ENCODE results near the gene HCFC1. TPM values are rescaled to one million over a fixed set of nuclear protein-coding genes. Genes with fewer than 3 reads are reported as not detected.

Gene HCFC1
- total and polyA plus RNA-seq, 9 of the 15 experiments (the other 6 are each of a cell fraction or from before 2014, with no cell fraction given) = 2.8 to 133 (median 17.1) TPM

- Histone ChIP-seq H3K9me3 (replicated peaks; ENCODE audit: control insufficient read depth, insufficient read depth, low read depth, low read length) (no peaks in the 10 kb centered on the region), H3K9me1 (ENCODE audit: control insufficient read depth, insufficient read depth, low read length) (no peaks in the 10 kb centered on the region), H3K27ac (ENCODE audit: extremely low read depth, low read depth, low read length) (no peak overlapping the region), H3K27me3 (ENCODE audit: control insufficient read depth in 2 of 2, insufficient read depth in 2 of 2, low read length in 2 of 2) (no peaks in the 10 kb centered on the region), H3K4me3 (no peak overlapping the region), H3K9ac (ENCODE audit: insufficient read depth in 1 of 2, low read depth in 2 of 2, low read length in 2 of 2) (peak overlapping the region in 1 of 2 experiments; percentile 78; a peak in 1 of 4 replicates), H3K4me2 (ENCODE audit: insufficient read depth, low read length) (no peak overlapping the region), H2AFZ (ENCODE audit: low read depth, low read length) (no peak overlapping the region), H3K36me3 (ENCODE audit: control insufficient read depth, insufficient read depth, low read length) (peaks cover 48% of the 10 kb centered on the region), H3K79me2 (ENCODE audit: control insufficient read depth, insufficient read depth, low read length) (peaks cover 38% of the 10 kb centered on the region), H3K4me1 (replicated peaks in 1 of 2; ENCODE audit: control insufficient read depth in 2 of 2, insufficient read depth in 2 of 2, low read length in 2 of 2) (peaks cover 22 to 53% of the 10 kb centered on the region in 2 experiments; a peak in 4 of 5 replicates), H4K20me1 (replicated peaks; ENCODE audit: control insufficient read depth, insufficient read depth, low read length) (no peaks in the 10 kb centered on the region)
- DNase-seq (ENCODE audit: extremely low read depth in 1 of 4, low spot score in 3 of 4) (no peak), ATAC-seq (no peak), FAIRE-seq (no peak)
- ChIA-PET CTCF (ENCODE audit: low intra/inter-chr PET ratio) (no interaction called here), POLR2A (interaction anchor here (0.6 kb wide), 1 partner anchor 161 kb away, joined by 3 read pairs; no protein-coding TSS in a partner anchor)
- 97% methylated on average over 8 of the region's 13 CpGs for WGBS (ENCODE audit: insufficient coverage, low coverage, missing lambda C conversion rate)
- TF ChIP-seq THRB (CRISPR knock-in tag; conservative IDR thresholded peaks at IDR 0.05) = no peak
- TF ChIP-seq TOE1 (IDR thresholded peaks at IDR 0.05; ENCODE audit: borderline replicate concordance) = no peak
- TF ChIP-seq TOE1 (CRISPR knock-in tag; IDR thresholded peaks at IDR 0.05; ENCODE audit: borderline replicate concordance, low read depth) = no peak
- TF ChIP-seq RBFOX2 (IDR thresholded peaks at IDR 0.05; ENCODE audit: low read depth, low read length) = peak; percentile 10; the same call in 1 of the 2 replicates
- no peak for TF ChIP-seq ZNF511 (CRISPR knock-in tag; IDR thresholded peaks at IDR 0.05)
- no peak for TF ChIP-seq MIER1 (IDR thresholded peaks at IDR 0.05; ENCODE audit: low read depth)
- no peak for TF ChIP-seq ZNF197 (CRISPR knock-in tag; IDR thresholded peaks at IDR 0.05; ENCODE audit: low read depth)
- no peak for TF ChIP-seq XRCC5 (IDR thresholded peaks at IDR 0.05; ENCODE audit: low read depth, low read length)
- BruUV-seq (replicated peaks) = no TSS peak
- intact Hi-C loops (cut with micrococcal nuclease) (no loop called here), in situ Hi-C loops (cut with MboI) (no loop called here)
These were observed 39.2 kb downstream of the HCFC1 start for GRCh38 chrX:153932220-153932915.
